Measurements from ENCODE around the gene LPGAT1.
"Not testable (repeated sequence)": the region's sequence is repeated elsewhere in the genome, so short reads cannot be mapped to it uniquely, and the experiment has no call there.

Gene LPGAT1

DNA sequence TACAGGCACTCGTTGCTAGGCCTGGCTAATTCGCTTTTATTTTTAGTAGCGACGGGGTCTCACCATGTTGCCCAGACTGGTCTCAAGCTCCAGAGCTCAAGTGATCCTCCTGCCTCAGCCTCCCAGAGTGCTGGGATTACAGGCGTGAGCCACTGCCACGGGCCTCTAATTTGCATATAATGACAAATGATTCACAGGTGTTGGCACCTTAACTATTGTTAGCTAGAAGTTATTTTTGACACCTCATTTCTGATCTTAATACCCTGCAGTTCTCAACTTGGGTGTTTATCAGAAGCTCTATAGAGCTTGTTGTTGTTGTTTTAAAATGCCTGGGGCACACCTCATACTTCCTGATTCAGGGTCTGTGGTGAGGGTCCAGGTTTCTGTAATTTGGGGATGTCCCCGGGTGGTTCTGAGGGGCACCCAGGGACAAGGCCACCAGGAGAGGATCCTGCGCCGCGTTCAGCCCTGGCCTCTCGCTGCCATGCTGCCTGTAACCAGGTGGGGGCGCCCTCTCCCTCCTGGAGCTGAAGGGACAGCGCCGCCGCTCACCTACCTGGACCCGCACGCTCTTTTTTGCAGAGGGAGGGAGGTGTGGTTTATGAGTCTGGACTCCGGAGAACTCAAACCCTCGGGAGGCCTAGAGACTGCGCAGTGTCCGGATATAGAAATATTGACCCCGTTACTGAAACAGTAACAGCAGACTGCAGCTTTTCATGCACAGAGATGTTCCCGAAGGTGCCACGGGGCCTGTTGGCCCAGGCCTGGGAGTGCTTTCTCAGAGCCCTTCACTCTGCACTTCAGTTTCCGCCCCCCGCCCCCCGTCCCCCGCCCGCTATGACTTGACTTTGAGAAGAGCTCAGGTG, 132.2 kb downstream of the LPGAT1 start:
- peak; percentile 68 for DNase-seq

DNA sequence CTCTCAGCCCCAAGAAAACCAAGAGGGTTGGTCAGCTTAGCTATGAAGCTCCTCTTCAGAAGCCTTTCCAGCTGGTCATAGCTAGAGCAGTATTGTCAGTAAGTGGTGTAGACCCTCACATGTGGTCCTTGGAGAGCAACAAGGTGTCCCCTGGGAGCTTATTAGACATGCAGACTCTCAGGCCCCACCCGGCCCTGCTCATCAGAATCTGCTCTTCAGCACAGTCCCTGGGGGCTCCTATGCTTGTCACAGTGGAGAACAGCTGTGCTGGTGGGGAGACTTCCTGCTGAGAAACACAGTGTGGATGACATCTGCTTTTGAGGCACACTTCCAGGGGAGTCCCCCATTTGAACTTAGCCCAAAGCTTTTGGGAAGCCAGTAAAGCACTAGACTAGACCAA, 133.2 kb downstream of the LPGAT1 start:
- DNase-seq = peak; percentile 64

DNA sequence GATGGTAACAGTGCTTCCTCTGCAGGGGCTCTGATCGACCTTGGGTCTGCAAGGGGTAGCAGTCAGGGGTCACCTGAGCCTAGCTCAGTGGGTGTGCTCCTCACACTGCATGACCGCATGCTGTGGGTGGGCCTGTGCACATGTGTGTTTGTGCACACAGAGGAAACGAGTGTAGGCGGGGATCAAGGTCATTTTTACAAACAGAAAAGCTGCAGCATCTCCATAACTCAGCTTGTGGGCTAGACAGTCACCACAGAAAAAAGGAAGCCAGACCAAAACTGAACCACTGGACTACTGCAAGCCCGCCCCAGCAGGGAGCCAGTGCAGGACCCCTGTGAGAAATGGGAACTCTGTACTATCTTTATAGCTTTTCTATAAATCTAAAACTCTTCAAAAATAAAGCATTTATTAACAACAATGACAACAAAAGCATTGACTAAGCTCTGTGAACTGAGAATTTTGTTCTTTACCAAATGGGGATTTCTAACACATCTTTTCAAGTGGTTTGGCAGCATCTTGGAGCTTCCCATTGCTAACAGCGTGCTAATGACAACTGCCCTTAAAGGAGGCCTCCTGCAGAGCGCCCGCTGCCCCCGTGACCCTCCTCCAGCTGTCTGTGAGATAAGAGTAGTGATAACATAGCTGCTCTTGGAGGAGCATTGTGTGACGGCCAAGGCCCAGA, 135.3 kb downstream of the LPGAT1 start:
- no peak for DNase-seq

DNA sequence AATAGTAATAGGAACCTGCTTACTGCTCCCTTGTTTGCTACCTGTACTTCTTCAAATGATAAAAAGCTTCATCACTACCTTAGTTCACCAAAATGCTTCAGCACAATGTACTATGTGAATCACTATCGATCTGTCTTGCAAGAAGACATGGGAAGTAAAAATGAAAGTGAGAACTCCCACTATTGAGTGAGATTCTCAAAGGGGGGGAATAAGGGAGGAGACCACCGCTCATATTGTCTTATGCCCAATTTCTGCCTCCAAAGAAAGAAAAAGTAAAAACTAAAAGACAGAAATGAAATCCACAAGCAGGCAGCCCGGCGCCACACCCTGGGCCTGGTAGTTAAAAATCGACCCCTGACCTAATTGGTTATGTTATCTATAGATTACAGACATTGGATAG, 136.7 kb downstream of the LPGAT1 start:
- not testable (repeated sequence) for DNase-seq
